K562 (cell line): ENCODE measurements around the gene FHIP1B. TPM values are rescaled to one million over a fixed set of nuclear protein-coding genes. Genes with fewer than 3 reads are reported as not detected.

Experiments
- ATAC-seq: fragments of 200-7000 bp; cut with Tn5 transposase; 3 replicates; pipeline ENCODE4 v1.9.1; 2020; ENCODE audit warnings: moderate library complexity
- BruUV-seq: library from RNA; stranded (reverse); fragments of 400-500 nt; replicated peaks from 2 replicates; lab custom pipeline; 2021; lab: Mats Ljungman, UMichigan
- CTCF ChIA-PET: fragments of 300-600 bp; formaldehyde crosslinking; extraction: SDS; loops from one replicate; lab custom pipeline; 2021; ENCODE audit warnings: low intra/inter-chr PET ratio; lab: Yijun Ruan, JAX
- POLR2A ChIA-PET: fragments of 300-600, 350-650 bp; sonication (Branson Sonifier 250); formaldehyde crosslinking; extraction: SDS; loops from one replicate; lab custom pipeline; 2021; ENCODE audit warnings: antibody characterized with exemption, inconsistent platforms; lab: Yijun Ruan, JAX
- DNase-seq, 4 experiments: peaks; one replicate each; pipeline versions ENCODE4 v3.0.0 to v3.0.0-alpha.2; 2011 to 2018; ENCODE audit warnings: low spot score in 3 of 4, mixed read lengths in 3 of 4; ENCODE audit errors: extremely low read depth in 1 of 4
- FAIRE-seq: peaks from 2 replicates; lab custom pipeline; 2011; peaks lifted over from hg19 to GRCh38; lab: Jason Lieb, UNC
- H2AFZ ChIP-seq: 2 replicates; pipeline ENCODE4 v1.6.0; 2011; ENCODE audit warnings: low read depth, low read length, control low read depth, inconsistent platforms
- H3K27ac ChIP-seq: fragments of 200-600 bp; 3 replicates; pipeline ENCODE4 v1.8.0; 2011; ENCODE audit warnings: low read depth, mild to moderate bottlenecking, control low read depth, inconsistent platforms, low read length, moderate library complexity, mixed read lengths; ENCODE audit errors: extremely low read depth
- H3K27me3 ChIP-seq, 2 experiments: fragments of 300-600 bp in 1 of 2; 2 replicates in 1 of 2; 3 replicates in 1 of 2; pipeline versions ENCODE4 v1.6.0 to v1.8.0; 2011; ENCODE audit warnings: inconsistent platforms in 2 of 2, low read length in 2 of 2, mild to moderate bottlenecking in 1 of 2, mixed read lengths in 1 of 2, moderate library complexity in 1 of 2; ENCODE audit not compliant: control insufficient read depth in 2 of 2, insufficient read depth in 2 of 2
- H3K36me3 ChIP-seq: fragments of 300-600 bp; 3 replicates; pipeline ENCODE4 v1.8.0; 2011; ENCODE audit warnings: mild to moderate bottlenecking, low read length, inconsistent platforms; ENCODE audit not compliant: control insufficient read depth, insufficient read depth
- H3K4me1 ChIP-seq, 2 experiments: fragments of 200-600 bp in 1 of 2; replicated peaks in 1 of 2; 2 replicates in 1 of 2; 3 replicates in 1 of 2; pipeline versions ENCODE4 v1.5.1 to v1.8.0; 2011; ENCODE audit warnings: inconsistent platforms in 2 of 2, low read length in 2 of 2, mild to moderate bottlenecking in 1 of 2, mixed read lengths in 1 of 2, moderate library complexity in 1 of 2; ENCODE audit not compliant: control insufficient read depth in 2 of 2, insufficient read depth in 2 of 2
- H3K4me2 ChIP-seq: 2 replicates; pipeline ENCODE4 v1.6.1; 2011; ENCODE audit warnings: low read length, control low read depth, inconsistent platforms, mixed read lengths; ENCODE audit not compliant: insufficient read depth
- H3K4me3 ChIP-seq: fragments of 200-600 bp; sonication (generic), shearing (Covaris generic); 2 replicates; pipeline ENCODE4 v1.5.1; 2016; ENCODE audit warnings: control low read depth, inconsistent platforms
- H3K79me2 ChIP-seq: fragments of 200-600 bp; 3 replicates; pipeline ENCODE4 v1.8.0; 2011; ENCODE audit warnings: low read length, inconsistent platforms; ENCODE audit not compliant: control insufficient read depth, insufficient read depth
- H3K9ac ChIP-seq, 2 experiments: 2 replicates each; pipeline versions ENCODE4 v1.6.0 to v1.6.1; 2011; ENCODE audit warnings: low read depth in 2 of 2, low read length in 2 of 2, control low read depth in 1 of 2, inconsistent platforms in 1 of 2, mild to moderate bottlenecking in 1 of 2, mixed read lengths in 1 of 2; ENCODE audit not compliant: insufficient read depth in 1 of 2
- H3K9me1 ChIP-seq: one replicate; pipeline ENCODE4 v1.6.0; 2011; ENCODE audit warnings: inconsistent platforms, mild to moderate bottlenecking, low read length, moderate library complexity; ENCODE audit not compliant: control insufficient read depth, insufficient read depth
- H3K9me3 ChIP-seq: replicated peaks from 2 replicates; pipeline ENCODE4 v1.5.1; 2011; ENCODE audit warnings: low read depth, low read length, inconsistent platforms; ENCODE audit not compliant: control insufficient read depth, insufficient read depth
- H4K20me1 ChIP-seq: replicated peaks from 2 replicates; pipeline ENCODE4 v1.6.1; 2011; ENCODE audit warnings: low read length, inconsistent platforms, mixed read lengths; ENCODE audit not compliant: control insufficient read depth, insufficient read depth
- HDAC6 ChIP-seq: IDR thresholded peaks from 2 replicates; pipeline ENCODE4 v1.6.1; 2012; ENCODE audit warnings: low read depth, mild to moderate bottlenecking, control low read depth, inconsistent platforms, low read length, moderate library complexity
- MTA1 ChIP-seq: fragments of 450-650 bp; IDR thresholded peaks from 2 replicates; pipeline ENCODE4 v1.6.1; 2017; ENCODE audit warnings: borderline replicate concordance
- MYBL2 ChIP-seq, 2 experiments: fragments of 450-650 bp in 1 of 2; sonication (generic) in 1 of 2; formaldehyde crosslinking in 1 of 2; IDR thresholded peaks; 2 replicates each; pipeline versions ENCODE4 v1.6.1 to v1.8.1; 2017 to 2022; ENCODE audit warnings: borderline replicate concordance in 1 of 2, inconsistent platforms in 1 of 2, low read depth in 1 of 2, mild to moderate bottlenecking in 1 of 2, missing genetic modification reagents in 1 of 2, moderate library complexity in 1 of 2
- POLR2AphosphoS2 ChIP-seq: IDR thresholded peaks from 2 replicates; pipeline ENCODE4 v1.6.1; 2012; ENCODE audit warnings: low read length, improper control_type of control experiment
- PTBP1 ChIP-seq: fragments of 200-400 bp; formaldehyde crosslinking; IDR thresholded peaks from 2 replicates; pipeline ENCODE4 v1.6.1; 2017; ENCODE audit warnings: low read depth, low read length
- RBBP5 ChIP-seq: fragments of 200-600 bp; sonication (generic); IDR thresholded peaks from 2 replicates; pipeline ENCODE4 v1.6.1; 2012; ENCODE audit warnings: borderline replicate concordance, mild to moderate bottlenecking, low read length, control low read depth, inconsistent platforms; ENCODE audit not compliant: insufficient read depth, poor library complexity, severe bottlenecking
- SETDB1 ChIP-seq: IDR thresholded peaks from one replicate; pipeline ENCODE4 v1.6.1; 2012; ENCODE audit warnings: low read length, control low read depth, inconsistent platforms
- SMAD2 ChIP-seq: fragments of 150-350 bp; IDR thresholded peaks from 2 replicates; pipeline ENCODE4 v1.6.1; 2014; ENCODE audit warnings: low read depth, mild to moderate bottlenecking, low read length
- SMARCC2 ChIP-seq: fragments of 450-650 bp; IDR thresholded peaks from 2 replicates; pipeline ENCODE4 v1.6.1; 2017; ENCODE audit warnings: antibody characterized with exemption, moderate library complexity, mild to moderate bottlenecking, low read depth
- TGIF2 ChIP-seq: sonication (generic); formaldehyde crosslinking; IDR thresholded peaks from 2 replicates; pipeline ENCODE4 v1.8.1; 2022; ENCODE audit warnings: mild to moderate bottlenecking, missing genetic modification reagents, moderate library complexity
- TSC22D4 ChIP-seq: fragments of 450-650 bp; IDR thresholded peaks from 2 replicates; pipeline ENCODE4 v1.6.1; 2016; ENCODE audit warnings: missing genetic modification characterization, missing biosample characterization, control low read depth
- ZNF174 ChIP-seq: fragments of 250-450 bp; sonication (Bioruptor Pico); IDR thresholded peaks from 2 replicates; pipeline ENCODE4 v1.4.0; 2020; ENCODE audit warnings: mild to moderate bottlenecking
- ZNF589 ChIP-seq: fragments of 200-800 bp; sonication (Bioruptor generic); IDR thresholded peaks from 2 replicates; pipeline ENCODE4 v1.6.1; 2016; ENCODE audit warnings: low read depth, missing genetic modification characterization, missing compliant biosample characterization
- WGBS: fragments of 100-300 bp; shearing (Covaris generic); methylation state at CpG from one replicate; pipeline ENCODE4 v1.1.6; 2016; ENCODE audit warnings: low coverage, mixed read lengths; ENCODE audit not compliant: insufficient coverage; ENCODE audit errors: missing lambda C conversion rate; 5-methylcytosine and 5-hydroxymethylcytosine counted together
- in situ Hi-C: fragments of 300-500 bp; cut with MboI; formaldehyde crosslinking; loops from 4 replicates; pipeline ENCODE4 v1.15.0; 2018; ENCODE audit warnings: inconsistent platforms, mixed read lengths
- intact Hi-C: fragments of 100-400 bp; cut with micrococcal nuclease; formaldehyde crosslinking; loops from 2 replicates; pipeline ENCODE4 v1.14.2; 2022
- polyA plus RNA-seq, 8 experiments: library from polyadenylated mRNA; depleted of rRNA in 4 of 8; stranded (reverse) in 5 of 8; unstranded in 3 of 8; fragments of >200 nt; fragmentation: Nextera tagmentation in 2 of 8; fragmentation: Illumina TruSeq in 1 of 8; extraction: Ambion mirVana in 2 of 8; extraction: Trizol in 1 of 8; gene quantifications; 2 replicates each; pipeline versions ENCODE4 v1.2.1 to v1.2.3, GENCODE V29; 2011 to 2014; ENCODE audit warnings: inconsistent platforms in 1 of 8, missing spikeins in 1 of 8
- total RNA-seq, 7 experiments: library from RNA; depleted of rRNA in 6 of 7; stranded (reverse); fragments of >200 nt in 6 of 7; fragmentation: Illumina TruSeq in 2 of 7; extraction: Trizol in 2 of 7; gene quantifications; 2 replicates each; pipeline versions ENCODE4 v1.2.1 to v1.2.3, GENCODE V29; 2011 to 2021; ENCODE audit warnings: low replicate concordance in 1 of 7
- TF ChIP-seq, protein P1 (sequence below): sonication (generic); formaldehyde crosslinking; IDR thresholded peaks from 2 replicates; pipeline ENCODE4 v1.9.0; 2022; ENCODE audit warnings: mild to moderate bottlenecking, missing genetic modification reagents
- TF ChIP-seq, protein P2 (sequence below): fragments of 450-650 bp; formaldehyde crosslinking; IDR thresholded peaks from 2 replicates; pipeline ENCODE4 v1.4.0; 2020; ENCODE audit warnings: mild to moderate bottlenecking, moderate library complexity
- TF ChIP-seq, protein P3 (sequence below): sonication (generic); formaldehyde crosslinking; IDR thresholded peaks from 2 replicates; pipeline ENCODE4 v1.8.1; 2023; ENCODE audit warnings: mild to moderate bottlenecking, missing genetic modification reagents, moderate library complexity

Gene FHIP1B
- total and polyA plus RNA-seq, 9 of the 15 experiments (the other 6 are each of a cell fraction or from before 2014, with no cell fraction given): 0.94 to 24.7 (median 15.6) TPM

DNA sequence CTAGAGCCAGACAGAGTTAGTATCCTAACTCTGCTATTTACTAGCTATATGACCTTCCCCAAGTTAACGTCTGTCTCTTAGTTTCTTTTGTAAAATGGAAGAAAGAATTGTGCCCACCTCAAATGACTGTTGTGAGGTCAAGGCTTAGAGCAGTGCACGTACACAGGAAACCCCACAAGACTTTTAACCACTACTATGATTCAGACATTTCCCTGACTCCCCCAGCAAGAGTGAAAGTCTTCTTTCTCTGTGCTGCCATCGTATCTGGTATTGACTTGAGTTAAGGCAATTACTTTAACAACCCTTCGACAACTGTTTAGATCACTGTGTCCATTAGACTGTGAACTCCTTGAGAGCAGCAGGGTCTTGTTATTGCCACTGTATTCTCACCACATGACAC is 38.0 kb downstream of the FHIP1B start:
- in situ Hi-C loops: no loop called here
- Histone ChIP-seq H3K9ac (no peak overlapping the region), H4K20me1 (no peaks in the 10 kb centered on the region), H3K9me1 (peaks cover 2% of the 10 kb centered on the region), H3K9me3 (no peaks in the 10 kb centered on the region)
- DNase-seq: no peak
- intact Hi-C loops: no loop called here
- BruUV-seq: no TSS peak
- POLR2A ChIA-PET: no interaction called here
- TF ChIP-seq RBBP5 (no peak), MYBL2 (IDR thresholded peaks at IDR 0.05; ENCODE audit: low read depth) (no peak), MYBL2 (CRISPR knock-in tag; IDR thresholded peaks at IDR 0.05; ENCODE audit: borderline replicate concordance) (no peak), HDAC6 (no peak), POLR2AphosphoS2 (no peak), ZNF589 (CRISPR knock-in tag) (no peak), ZNF174 (CRISPR knock-in tag) (no peak), TGIF2 (CRISPR knock-in tag) (no peak), SMARCC2 (no peak), SMAD2 (no peak), PTBP1 (no peak), SETDB1 (no peak), TSC22D4 (tag) (no peak), MTA1 (no peak)
- TF ChIP-seq, protein P1, sequence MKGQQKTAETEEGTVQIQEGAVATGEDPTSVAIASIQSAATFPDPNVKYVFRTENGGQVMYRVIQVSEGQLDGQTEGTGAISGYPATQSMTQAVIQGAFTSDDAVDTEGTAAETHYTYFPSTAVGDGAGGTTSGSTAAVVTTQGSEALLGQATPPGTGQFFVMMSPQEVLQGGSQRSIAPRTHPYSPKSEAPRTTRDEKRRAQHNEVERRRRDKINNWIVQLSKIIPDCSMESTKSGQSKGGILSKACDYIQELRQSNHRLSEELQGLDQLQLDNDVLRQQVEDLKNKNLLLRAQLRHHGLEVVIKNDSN (CRISPR knock-in tag): no peak
- TF ChIP-seq, protein P2, sequence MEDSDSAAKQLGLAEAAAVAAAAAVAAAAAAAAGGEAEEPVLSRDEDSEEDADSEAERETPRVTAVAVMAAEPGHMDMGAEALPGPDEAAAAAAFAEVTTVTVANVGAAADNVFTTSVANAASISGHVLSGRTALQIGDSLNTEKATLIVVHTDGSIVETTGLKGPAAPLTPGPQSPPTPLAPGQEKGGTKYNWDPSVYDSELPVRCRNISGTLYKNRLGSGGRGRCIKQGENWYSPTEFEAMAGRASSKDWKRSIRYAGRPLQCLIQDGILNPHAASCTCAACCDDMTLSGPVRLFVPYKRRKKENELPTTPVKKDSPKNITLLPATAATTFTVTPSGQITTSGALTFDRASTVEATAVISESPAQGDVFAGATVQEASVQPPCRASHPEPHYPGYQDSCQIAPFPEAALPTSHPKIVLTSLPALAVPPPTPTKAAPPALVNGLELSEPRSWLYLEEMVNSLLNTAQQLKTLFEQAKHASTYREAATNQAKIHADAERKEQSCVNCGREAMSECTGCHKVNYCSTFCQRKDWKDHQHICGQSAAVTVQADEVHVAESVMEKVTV: no peak
- TF ChIP-seq, protein P3, sequence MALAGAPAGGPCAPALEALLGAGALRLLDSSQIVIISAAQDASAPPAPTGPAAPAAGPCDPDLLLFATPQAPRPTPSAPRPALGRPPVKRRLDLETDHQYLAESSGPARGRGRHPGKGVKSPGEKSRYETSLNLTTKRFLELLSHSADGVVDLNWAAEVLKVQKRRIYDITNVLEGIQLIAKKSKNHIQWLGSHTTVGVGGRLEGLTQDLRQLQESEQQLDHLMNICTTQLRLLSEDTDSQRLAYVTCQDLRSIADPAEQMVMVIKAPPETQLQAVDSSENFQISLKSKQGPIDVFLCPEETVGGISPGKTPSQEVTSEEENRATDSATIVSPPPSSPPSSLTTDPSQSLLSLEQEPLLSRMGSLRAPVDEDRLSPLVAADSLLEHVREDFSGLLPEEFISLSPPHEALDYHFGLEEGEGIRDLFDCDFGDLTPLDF (CRISPR knock-in tag): no peak
- TF ChIP-seq, all 486 proteins: peak for 0
- no peak for FAIRE-seq
- CTCF ChIA-PET: no interaction called here
- H2AFZ ChIP-seq: no peak overlapping the region
- no peaks in the 10 kb centered on the region for H3K4me1 ChIP-seq
- H3K27me3 ChIP-seq: peaks cover 0 to 7% of the 10 kb centered on the region in 2 experiments; a peak in 3 of 5 replicates
- no peak overlapping the region for H3K4me3 ChIP-seq
- 0% methylated on average over 4 of the region's 4 CpGs for whole genome bisulfite sequencing
- no peaks in the 10 kb centered on the region for H3K36me3 ChIP-seq
- no peak for ATAC-seq
- H3K4me2 ChIP-seq: no peak overlapping the region
- no peaks in the 10 kb centered on the region; the same call in 2 of the 3 replicates for H3K79me2 ChIP-seq
- H3K27ac ChIP-seq: no peak overlapping the region
